Heart left ventricle (tissue), 16 donors: ENCODE results near the gene TMEM150A. TPM values are rescaled to one million over a fixed set of nuclear protein-coding genes. Genes with fewer than 3 reads are reported as not detected.

Experiments
- ATAC-seq, 4 donors: fragments of 200-7000 bp; cut with Tn5 transposase; one replicate each; pipeline ENCODE4 v1.9.1; 2020 to 2022; ENCODE audit warnings: moderate library complexity in 4 of 4, mild to moderate bottlenecking in 3 of 4, moderate number of reproducible peaks in 1 of 4
- DNase-seq, 5 donors: peaks; one replicate each; pipeline ENCODE4 v3.0.0-alpha.2; 2020
- H3K27ac ChIP-seq, 12 donors: fragments of 200-600 bp; sonication (generic) in 4 of 12; one replicate each; pipeline versions ENCODE4 v1.5.0 to v1.8.0; 2016 to 2022; ENCODE audit warnings: mild to moderate bottlenecking in 2 of 12
- H3K27me3 ChIP-seq, 9 donors: fragments of 200-600 bp; sonication (generic) in 2 of 9; one replicate each; pipeline versions ENCODE4 v1.5.1 to v1.8.0; 2016 to 2022; ENCODE audit warnings: mild to moderate bottlenecking in 3 of 9
- H3K36me3 ChIP-seq, 9 donors: fragments of 200-600 bp; sonication (generic) in 2 of 9; one replicate each; pipeline versions ENCODE4 v1.5.0 to v1.8.0; 2018 to 2022; ENCODE audit warnings: mild to moderate bottlenecking in 2 of 9
- H3K4me1 ChIP-seq, 12 donors: fragments of 200-600 bp; sonication (generic) in 4 of 12; one replicate each; pipeline versions ENCODE4 v1.5.0 to v1.8.0; 2016 to 2022; ENCODE audit warnings: mild to moderate bottlenecking in 3 of 12
- H3K4me3 ChIP-seq, 12 donors: fragments of 200-600 bp; sonication (generic) in 4 of 12; one replicate each; pipeline versions ENCODE4 v1.5.0 to v1.8.0; 2017 to 2022; ENCODE audit warnings: mild to moderate bottlenecking in 9 of 12, moderate library complexity in 4 of 12
- H3K9me3 ChIP-seq, 12 donors: fragments of 200-600 bp; sonication (generic) in 4 of 12; one replicate each; pipeline versions ENCODE4 v1.5.0 to v1.8.0; 2016 to 2022; ENCODE audit warnings: mild to moderate bottlenecking in 1 of 12
- POLR2A ChIP-seq, 2 donors: fragments of 450-650 bp; IDR thresholded peaks; one replicate each; pipeline ENCODE4 v1.6.1; 2017; ENCODE audit warnings: antibody characterized with exemption in 2 of 2, mild to moderate bottlenecking in 2 of 2, moderate library complexity in 2 of 2
- WGBS, 4 donors: extraction: QIAGEN DNeasy Blood & Tissue Kit in 2 of 4; methylation state at CpG; one replicate each; pipeline versions ENCODE4 v1.1.5 to v1.1.7; 2013 to 2018; 5-methylcytosine and 5-hydroxymethylcytosine counted together
- intact Hi-C, 10 donors: fragments of 100-400 bp; cut with DNase I; formaldehyde crosslinking; loops; one replicate each; pipeline versions ENCODE4 v1.11.1 to v1.14.2; 2022
- polyA plus RNA-seq, 2 donors: library from polyadenylated mRNA; stranded (reverse); fragments of 200-250 nt; gene quantifications; one replicate each; pipeline ENCODE4 v1.2.3, GENCODE V29; 2013
- total RNA-seq, 9 donors: library from RNA; depleted of rRNA in 2 of 9; stranded (reverse); fragments of >200 nt in 2 of 9; fragmentation: NEBNext Ultra II Directional in 3 of 9; extraction: Animal tissue kit (Norgen Biotek cat#: 25700) in 3 of 9; gene quantifications; one replicate each; pipeline versions ENCODE4 v1.1.0 to v1.2.4, GENCODE V29; 2016 to 2023
- TF ChIP-seq, protein P1 (sequence below), 12 donors: fragments of 200-600 bp; sonication (generic) in 4 of 12; IDR thresholded peaks; one replicate each; pipeline versions ENCODE4 v1.5.0 to v1.8.0; 2018 to 2022; ENCODE audit warnings: antibody characterized with exemption in 12 of 12, mild to moderate bottlenecking in 5 of 12
- donor health status: ischemic (EF 13 %, LVEDD 7.1; RV severe dilation, severe dysfunction).
- donor health status: healthy with polysubstance abuse.
- donor health status: DM: no; HTN: yes; CAD: no.
- donor health status: DM: no; HTN: no; CAD: no.
- donor health status: ischemic (EF 25% LVEDD 6.9; RV normal size, moderate dysfunction).
- donor health status: ischemic (EF 25% LVEDD 5.7; RV mildly dilated, moderate dysfunction).
- donor health status: healthy.
- donor health status: DM: yes; HTN: yes; CAD: no.
- donor health status: ischemic (EF 35%, LVEDD 5.7; RV mildly dilated, moderate dysfunction).
- donor health status: nonischemic (EF 11% LVEDD 7.7; RV severe dilation, severe dysfunction).
- donor health status: DM: yes; HTN: yes; CAD: no.
- donor health status: PGD.
- donor health status: ischemic (EF 29% LVEDD 5.4; RV normal size, mild dysfunction).
- donor health status: nonischemic (EF 23%, LVEDD 6.1; RV moderate dilation, normal function).

Gene TMEM150A
- total and polyA plus RNA-seq, 11 donors, result 6.4 to 20.8 (median 11.5) TPM

- H3K4me3 ChIP-seq, result no peak overlapping the region
- H3K9me3 ChIP-seq, result no peaks in the 10 kb centered on the region
- peaks cover 0 to 100% (median 97%) of the 10 kb centered on the region in 9 donors for H3K36me3 ChIP-seq
- intact Hi-C loops, result loop anchor here in 5 of 10 donors (2.0 to 10.0 kb wide), 3 partner anchors 57 to 167 kb away; no protein-coding TSS in a partner anchor
- ATAC-seq (no peak), DNase-seq (no peak)
- H3K27ac ChIP-seq, result peak overlapping the region in 3 of 12 donors; percentile 13 to 68 (median 51)
- no peaks in the 10 kb centered on the region for H3K27me3 ChIP-seq
- TF ChIP-seq, protein P1, sequence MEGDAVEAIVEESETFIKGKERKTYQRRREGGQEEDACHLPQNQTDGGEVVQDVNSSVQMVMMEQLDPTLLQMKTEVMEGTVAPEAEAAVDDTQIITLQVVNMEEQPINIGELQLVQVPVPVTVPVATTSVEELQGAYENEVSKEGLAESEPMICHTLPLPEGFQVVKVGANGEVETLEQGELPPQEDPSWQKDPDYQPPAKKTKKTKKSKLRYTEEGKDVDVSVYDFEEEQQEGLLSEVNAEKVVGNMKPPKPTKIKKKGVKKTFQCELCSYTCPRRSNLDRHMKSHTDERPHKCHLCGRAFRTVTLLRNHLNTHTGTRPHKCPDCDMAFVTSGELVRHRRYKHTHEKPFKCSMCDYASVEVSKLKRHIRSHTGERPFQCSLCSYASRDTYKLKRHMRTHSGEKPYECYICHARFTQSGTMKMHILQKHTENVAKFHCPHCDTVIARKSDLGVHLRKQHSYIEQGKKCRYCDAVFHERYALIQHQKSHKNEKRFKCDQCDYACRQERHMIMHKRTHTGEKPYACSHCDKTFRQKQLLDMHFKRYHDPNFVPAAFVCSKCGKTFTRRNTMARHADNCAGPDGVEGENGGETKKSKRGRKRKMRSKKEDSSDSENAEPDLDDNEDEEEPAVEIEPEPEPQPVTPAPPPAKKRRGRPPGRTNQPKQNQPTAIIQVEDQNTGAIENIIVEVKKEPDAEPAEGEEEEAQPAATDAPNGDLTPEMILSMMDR (IDR thresholded peaks at IDR 0.05), result no peak
- TF ChIP-seq POLR2A (IDR thresholded peaks at IDR 0.05), result no peak
- H3K4me1 ChIP-seq, result peaks cover 0 to 16% (median 11%) of the 10 kb centered on the region in 12 donors
- 90 to 93% (median 91%) methylated on average over 10 of the region's 10 CpGs for WGBS, 4 donors
Measured at GRCh38 chr2:85647823-85648526, 45.5 kb upstream of the TMEM150A start.

GRCh38 chr2:85646166-85646565, 43.7 kb upstream of the TMEM150A start:
- 90 to 96% (median 95%) methylated on average over 2 of the region's 2 CpGs for WGBS, 4 donors
- no peaks in the 10 kb centered on the region for H3K9me3 ChIP-seq
- TF ChIP-seq, protein P1 (IDR thresholded peaks at IDR 0.05), result no peak
- TF ChIP-seq POLR2A (IDR thresholded peaks at IDR 0.05), result no peak
- intact Hi-C loops, result loop anchor here in 4 of 10 donors (5.0 to 10.0 kb wide), 2 partner anchors 59 to 61 kb away; no protein-coding TSS in a partner anchor
- H3K4me3 ChIP-seq, result no peak overlapping the region
- DNase-seq (no peak), ATAC-seq (no peak)
- peaks cover 0 to 100% (median 100%) of the 10 kb centered on the region in 9 donors for H3K36me3 ChIP-seq
- H3K27ac ChIP-seq, result no peak overlapping the region
- peaks cover 0 to 16% (median 11%) of the 10 kb centered on the region in 12 donors for H3K4me1 ChIP-seq
- no peaks in the 10 kb centered on the region for H3K27me3 ChIP-seq

DNA sequence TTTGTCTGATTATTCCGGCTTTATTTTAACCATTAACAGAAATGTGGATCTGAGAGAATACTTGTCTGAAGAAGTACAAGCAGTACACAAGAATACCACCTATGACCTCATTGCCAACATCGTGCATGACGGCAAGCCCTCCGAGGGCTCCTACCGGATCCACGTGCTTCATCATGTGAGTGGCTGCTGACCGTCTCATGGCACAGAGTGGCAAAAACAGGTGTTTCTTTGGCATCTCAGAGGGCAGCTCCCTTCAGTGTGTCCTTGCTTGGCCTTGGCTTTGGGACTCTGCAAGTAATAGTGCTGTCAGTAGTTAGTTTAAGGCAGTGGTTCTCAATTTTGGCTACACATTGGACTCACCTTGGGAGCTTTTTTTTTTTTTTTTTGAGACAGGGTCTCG, 42.4 kb upstream of the TMEM150A start:
- no peak for ATAC-seq
- Histone ChIP-seq H3K36me3 (peaks cover 0 to 100% (median 100%) of the 10 kb centered on the region in 9 donors), H3K9me3 (no peaks in the 10 kb centered on the region), H3K4me3 (no peak overlapping the region), H3K27me3 (no peaks in the 10 kb centered on the region), H3K4me1 (peaks cover 0 to 16% (median 11%) of the 10 kb centered on the region in 12 donors), H3K27ac (no peak overlapping the region)
- TF ChIP-seq, protein P1 (IDR thresholded peaks at IDR 0.05), result no peak
- no peak for TF ChIP-seq POLR2A (IDR thresholded peaks at IDR 0.05)
- no peak for DNase-seq
- 90 to 97% (median 95%) methylated on average over 8 of the region's 8 CpGs for WGBS, 4 donors
- intact Hi-C loops, result loop anchor here in 6 of 10 donors (5.0 to 10.0 kb wide), 4 partner anchors 60 to 172 kb away; no protein-coding TSS in a partner anchor

DNA sequence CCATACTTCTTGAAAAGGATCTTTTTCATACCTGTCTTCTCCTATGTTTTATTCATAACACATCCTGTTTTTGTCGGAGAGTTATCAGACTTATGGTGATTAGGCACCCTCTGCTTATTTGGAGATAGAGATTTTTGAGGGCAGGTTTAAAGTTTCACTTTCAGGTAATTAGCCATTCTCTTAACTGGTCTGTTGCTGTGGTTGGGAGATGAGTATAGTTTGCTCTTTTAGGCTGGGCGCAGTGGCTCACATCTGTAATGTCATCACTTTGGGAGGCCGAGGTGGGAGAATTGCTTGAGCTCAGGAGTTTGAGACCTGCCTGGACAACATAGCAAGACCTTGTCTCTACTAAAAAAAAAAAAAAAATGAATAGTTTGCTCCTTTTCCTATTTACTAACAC, 40.2 kb upstream of the TMEM150A start:
- 80 to 97% (median 92%) methylated on average over 3 of the region's 3 CpGs for WGBS, 4 donors
- no peak for TF ChIP-seq POLR2A (IDR thresholded peaks at IDR 0.05)
- TF ChIP-seq, protein P1 (IDR thresholded peaks at IDR 0.05), result no peak
- no peak overlapping the region for H3K27ac ChIP-seq
- H3K9me3 ChIP-seq, result no peaks in the 10 kb centered on the region
- intact Hi-C loops, result loop anchor here in 3 of 10 donors (5.0 to 10.0 kb wide), 3 partner anchors 62 to 175 kb away; no protein-coding TSS in a partner anchor
- peaks cover 0 to 100% (median 100%) of the 10 kb centered on the region in 9 donors for H3K36me3 ChIP-seq
- DNase-seq (no peak), ATAC-seq (no peak)
- no peaks in the 10 kb centered on the region for H3K27me3 ChIP-seq
- no peak overlapping the region for H3K4me3 ChIP-seq
- H3K4me1 ChIP-seq, result peaks cover 0 to 2% (median 0%) of the 10 kb centered on the region in 12 donors
